IMR-90 (cell line): Measurements from ENCODE around the gene ATRX. TPM values are rescaled to one million over a fixed set of nuclear protein-coding genes. Genes with fewer than 3 reads are reported as not detected.

ENCODE experiments used
- ATAC-seq: fragments of 200-7000 bp; cut with Tn5 transposase; 2 replicates; pipeline ENCODE4 v1.9.1; 2020; ENCODE audit warnings: low read depth, mild to moderate bottlenecking, moderate library complexity
- BruUV-seq: library from RNA; stranded (reverse); fragments of 400-500 nt; replicated peaks from 2 replicates; lab custom pipeline; 2021; lab: Mats Ljungman, UMichigan
- CTCF ChIA-PET: fragments of 300-600 bp; formaldehyde crosslinking; extraction: SDS; loops from one replicate; lab custom pipeline; 2021; ENCODE audit warnings: antibody characterized with exemption; lab: Yijun Ruan, JAX
- POLR2A ChIA-PET: fragments of 300-600 bp; sonication (Branson Sonifier 250); formaldehyde crosslinking; loops from one replicate; lab custom pipeline; 2022; ENCODE audit warnings: antibody characterized with exemption; ENCODE audit not compliant: unreplicated experiment; lab: Charles Lee
- DNase-seq: peaks from one replicate; pipeline ENCODE4 v3.0.0; 2013
- H2AFZ ChIP-seq: replicated peaks from 2 replicates; pipeline ENCODE3; 2013; ENCODE audit warnings: low read length, mild to moderate bottlenecking; ENCODE audit not compliant: poor library complexity
- H2AK5ac ChIP-seq: 2 replicates; pipeline ENCODE4 v1.6.1; 2013; ENCODE audit warnings: low read depth, low read length, inconsistent platforms
- H2AK9ac ChIP-seq: replicated peaks from 2 replicates; pipeline ENCODE3; 2013; ENCODE audit warnings: mild to moderate bottlenecking, low read depth, low read length, moderate library complexity; ENCODE audit not compliant: poor library complexity
- H2BK120ac ChIP-seq: 2 replicates; pipeline ENCODE4 v1.6.1; 2013; ENCODE audit warnings: low read depth, low read length, inconsistent platforms
- H2BK15ac ChIP-seq: 3 replicates; pipeline ENCODE4 v1.6.1; 2013; ENCODE audit warnings: low read depth, low read length, inconsistent platforms
- H2BK20ac ChIP-seq: 2 replicates; pipeline ENCODE4 v1.6.1; 2013; ENCODE audit warnings: low read depth, mild to moderate bottlenecking, inconsistent platforms, low read length, moderate library complexity
- H2BK5ac ChIP-seq: 2 replicates; pipeline ENCODE4 v1.6.1; 2013; ENCODE audit warnings: mild to moderate bottlenecking, low read depth, low read length, inconsistent platforms; ENCODE audit not compliant: poor library complexity, severe bottlenecking
- H3K14ac ChIP-seq: replicated peaks from 2 replicates; pipeline ENCODE4 v1.6.1; 2013; ENCODE audit warnings: low read depth, low read length, inconsistent platforms
- H3K18ac ChIP-seq: 2 replicates; pipeline ENCODE4 v1.6.1; 2013; ENCODE audit warnings: low read depth, low read length, control low read depth
- H3K23ac ChIP-seq: 2 replicates; pipeline ENCODE4 v1.6.1; 2013; ENCODE audit warnings: low read depth, low read length, inconsistent platforms
- H3K27ac ChIP-seq: 2 replicates; pipeline ENCODE4 v1.5.1; 2013; ENCODE audit warnings: mild to moderate bottlenecking, control low read depth, low read length; ENCODE audit not compliant: insufficient read depth
- H3K27me3 ChIP-seq: 2 replicates; pipeline ENCODE4 v1.6.1; 2013; ENCODE audit warnings: low read length; ENCODE audit not compliant: control insufficient read depth, insufficient read depth
- H3K36me3 ChIP-seq: 2 replicates; pipeline ENCODE4 v1.6.1; 2013; ENCODE audit warnings: low read length, mixed read lengths; ENCODE audit not compliant: control insufficient read depth, insufficient read depth
- H3K4ac ChIP-seq: 2 replicates; pipeline ENCODE4 v1.6.1; 2013; ENCODE audit warnings: low read depth, low read length, inconsistent platforms
- H3K4me1 ChIP-seq: 2 replicates; pipeline ENCODE4 v1.6.1; 2013; ENCODE audit warnings: low read length, mixed read lengths; ENCODE audit not compliant: control insufficient read depth, insufficient read depth
- H3K4me2 ChIP-seq: 2 replicates; pipeline ENCODE4 v1.6.1; 2013; ENCODE audit warnings: low read depth, mild to moderate bottlenecking, control low read depth, low read length, moderate library complexity
- H3K4me3 ChIP-seq: 2 replicates; pipeline ENCODE4 v1.5.1; 2013; ENCODE audit warnings: low read depth, mild to moderate bottlenecking, control low read depth, low read length, moderate library complexity; ENCODE audit not compliant: insufficient read depth
- H3K56ac ChIP-seq: 2 replicates; pipeline ENCODE4 v1.6.1; 2013; ENCODE audit warnings: low read length, inconsistent platforms; ENCODE audit not compliant: insufficient read depth; ENCODE audit errors: extremely low read depth
- H3K79me1 ChIP-seq, 2 experiments: 2 replicates each; pipeline ENCODE4 v1.6.1; 2013; ENCODE audit warnings: low read length in 2 of 2, inconsistent platforms in 1 of 2, low read depth in 1 of 2
- H3K9ac ChIP-seq: 2 replicates; pipeline ENCODE4 v1.6.1; 2013; ENCODE audit warnings: low read depth, low read length, control low read depth
- H3K9me1 ChIP-seq: 2 replicates; pipeline ENCODE4 v1.6.1; 2013; ENCODE audit warnings: low read length, inconsistent platforms; ENCODE audit not compliant: insufficient read depth
- H3K9me3 ChIP-seq: 2 replicates; pipeline ENCODE4 v1.6.1; 2013; ENCODE audit warnings: low read length; ENCODE audit not compliant: control insufficient read depth, insufficient read depth
- H4K20me1 ChIP-seq: 2 replicates; pipeline ENCODE4 v1.6.1; 2013; ENCODE audit warnings: low read length, inconsistent platforms; ENCODE audit not compliant: insufficient read depth
- H4K5ac ChIP-seq: 2 replicates; pipeline ENCODE4 v1.6.1; 2013; ENCODE audit warnings: mild to moderate bottlenecking, low read depth, low read length, control low read depth
- H4K8ac ChIP-seq, 2 experiments: 2 replicates each; pipeline ENCODE4 v1.6.1; 2013; ENCODE audit warnings: low read depth in 2 of 2, low read length in 2 of 2, control low read depth in 1 of 2, inconsistent platforms in 1 of 2
- H4K91ac ChIP-seq: 2 replicates; pipeline ENCODE4 v1.6.1; 2013; ENCODE audit warnings: low read depth, low read length, inconsistent platforms; ENCODE audit not compliant: insufficient read depth
- RAD21 ChIP-seq: IDR thresholded peaks from 2 replicates; pipeline ENCODE4 v1.6.1; 2012; ENCODE audit warnings: low read length, improper control_type of control experiment
- RFX5 ChIP-seq: IDR thresholded peaks from 2 replicates; pipeline ENCODE4 v1.8.0; 2012; ENCODE audit warnings: low read depth, mild to moderate bottlenecking, low read length, moderate library complexity
- WGBS, 2 experiments: methylation state at CpG; one replicate each; pipeline versions ENCODE4 v1.1.5 to v1.1.7; 2013; ENCODE audit warnings: missing lambda C conversion rate in 2 of 2; ENCODE audit not compliant: insufficient read length in 1 of 2; ENCODE audit errors: extremely low coverage in 2 of 2; 5-methylcytosine and 5-hydroxymethylcytosine counted together
- dilution Hi-C: fragments of 300-500 bp; cut with HindIII; formaldehyde crosslinking; loops from one replicate; pipeline ENCODE4 v1.14.3; 2018; ENCODE audit warnings: low sequenced_read_pairs; ENCODE audit not compliant: unreplicated experiment
- in situ Hi-C: fragments of 300-500 bp; cut with MboI; formaldehyde crosslinking; loops from 3 replicates; pipeline ENCODE4 v1.14.3; 2019; ENCODE audit warnings: low sequenced_read_pairs, inconsistent platforms, mixed read lengths
- intact Hi-C: fragments of 100-400 bp; cut with micrococcal nuclease; formaldehyde crosslinking; loops from 2 replicates; pipeline ENCODE4 v1.10.0; 2022
- polyA plus RNA-seq, 3 experiments: library from polyadenylated mRNA; depleted of rRNA; stranded (reverse); fragments of >200 nt; gene quantifications; 2 replicates each; pipeline ENCODE4 v1.2.3, GENCODE V29; 2012; ENCODE audit warnings: low replicate concordance in 1 of 3
- total RNA-seq: library from RNA; depleted of rRNA; stranded (reverse); fragments of >200 nt; gene quantifications from 2 replicates; pipeline ENCODE4 v1.2.3, GENCODE V29; 2012

Gene ATRX
- total and polyA plus RNA-seq, 2 of the 4 experiments (the other 2 are of a cell fraction): 20.7 to 73.8 TPM

DNA sequence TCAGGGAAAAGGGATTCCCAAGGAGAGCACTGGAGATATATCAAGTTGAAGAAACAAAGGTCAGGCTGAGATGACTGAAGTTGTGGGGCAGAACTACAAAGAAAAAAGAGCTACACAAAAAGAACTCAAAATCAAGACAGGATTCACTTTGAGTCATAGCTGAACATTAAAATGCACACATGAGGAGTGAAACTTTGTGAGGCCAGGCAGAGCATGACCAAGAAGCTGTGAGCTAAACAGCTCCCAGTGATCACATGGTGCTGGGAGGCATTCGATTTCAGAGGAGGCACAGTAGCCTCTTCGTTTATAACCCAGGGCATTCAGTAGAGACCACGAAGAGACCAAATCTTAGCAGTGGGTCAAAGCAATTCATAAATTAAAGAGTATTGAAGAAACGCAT lies 145.3 kb downstream of the ATRX start:
- H2BK5ac ChIP-seq: no peak overlapping the region
- no peak overlapping the region for H3K4me3 ChIP-seq
- ATAC-seq (no peak), DNase-seq (no peak)
- no peak overlapping the region for H3K4me2 ChIP-seq
- no peak overlapping the region for H3K14ac ChIP-seq
- TF ChIP-seq RAD21 (no peak), RFX5 (no peak)
- H2BK20ac ChIP-seq: no peak overlapping the region
- intact Hi-C loops: no loop called here
- no peak overlapping the region for H3K18ac ChIP-seq
- peaks cover 7% of the 10 kb centered on the region; the same call in 1 of the 2 replicates for H4K20me1 ChIP-seq
- H2AK5ac ChIP-seq: no peak overlapping the region
- H2BK15ac ChIP-seq: no peak overlapping the region
- H4K91ac ChIP-seq: no peak overlapping the region
- no peaks in the 10 kb centered on the region for H3K9me1 ChIP-seq
- CTCF ChIA-PET: no interaction called here
- dilution Hi-C loops: no loop called here
- H3K56ac ChIP-seq: no peak overlapping the region
- H3K36me3 ChIP-seq: peaks cover 5% of the 10 kb centered on the region; the same call in 1 of the 2 replicates
- no peak overlapping the region for H2AFZ ChIP-seq
- H3K27ac ChIP-seq: no peak overlapping the region
- H3K9ac ChIP-seq: no peak overlapping the region
- H2AK9ac ChIP-seq: no peak overlapping the region
- H2BK120ac ChIP-seq: no peak overlapping the region
- H3K23ac ChIP-seq: no peak overlapping the region
- POLR2A ChIA-PET: no interaction called here
- BruUV-seq: no TSS peak
- H3K27me3 ChIP-seq: no peaks in the 10 kb centered on the region
- no peaks in the 10 kb centered on the region for H3K9me3 ChIP-seq
- no peak overlapping the region for H3K4ac ChIP-seq
- no CpG with 5 or more reads among the region's 4 CpGs for WGBS, 2 experiments
- in situ Hi-C loops: no loop called here
- H4K8ac ChIP-seq: no peak overlapping the region
- no peak overlapping the region for H4K5ac ChIP-seq
- H3K79me1 ChIP-seq: peaks cover 0 to 8% of the 10 kb centered on the region in 2 experiments; a peak in 1 of 4 replicates
- H3K4me1 ChIP-seq: no peaks in the 10 kb centered on the region
